Epithelial cell of proximal tubule (primary cell): ENCODE measurements around the gene CMTM8. TPM values are rescaled to one million over a fixed set of nuclear protein-coding genes. Genes with fewer than 3 reads are reported as not detected.

ENCODE experiments used
- DNase-seq: peaks from one replicate; pipeline ENCODE4 v3.0.0-alpha.2; 2011; ENCODE audit warnings: low read depth
- H3K4me3 ChIP-seq: 2 replicates; pipeline ENCODE4 v1.5.1; 2011; ENCODE audit warnings: low read depth, mild to moderate bottlenecking, low read length
- total RNA-seq: library from RNA; depleted of rRNA; stranded (reverse); fragments of >200 nt; gene quantifications from 2 replicates; pipeline ENCODE4 v1.2.3, GENCODE V29; 2015
- TF ChIP-seq, protein P1 (sequence below): conservative IDR thresholded peaks from 2 replicates; pipeline ENCODE4 v1.5.1; 2012; ENCODE audit warnings: low read depth, mild to moderate bottlenecking, low read length

The CMTM8 gene
- total RNA-seq, 1 donor from 2014 or later: 9.2 TPM

DNA sequence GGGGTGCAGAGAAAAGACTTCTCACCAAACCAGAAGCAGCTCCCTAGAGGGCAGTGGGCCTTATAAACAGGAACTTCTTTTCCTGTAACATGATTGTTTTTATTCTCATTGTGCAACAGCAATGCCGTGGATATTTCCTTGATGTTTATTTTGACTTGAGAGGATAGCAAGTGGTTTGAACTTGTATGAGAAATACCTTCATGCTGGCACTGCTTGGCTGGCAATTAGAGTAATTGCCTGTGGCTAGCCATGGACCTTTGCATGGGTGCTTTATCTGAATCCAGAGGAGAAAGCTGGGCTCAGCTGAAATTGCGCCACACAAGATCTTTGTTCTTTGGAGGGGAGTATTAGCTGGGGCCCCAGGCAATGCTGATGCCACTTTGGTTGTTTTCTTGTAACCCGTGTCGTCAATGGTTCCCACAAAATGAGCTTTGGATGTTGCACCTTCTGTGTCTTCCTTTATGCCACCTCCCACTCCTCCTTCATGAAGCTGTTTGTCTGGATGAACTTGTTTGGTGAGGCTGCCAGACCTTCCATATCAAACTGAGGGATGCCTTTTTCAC is 37.9 kb downstream of the CMTM8 start:
- no peak overlapping the region for H3K4me3 ChIP-seq
- DNase-seq: peak; percentile 7
- TF ChIP-seq, protein P1, sequence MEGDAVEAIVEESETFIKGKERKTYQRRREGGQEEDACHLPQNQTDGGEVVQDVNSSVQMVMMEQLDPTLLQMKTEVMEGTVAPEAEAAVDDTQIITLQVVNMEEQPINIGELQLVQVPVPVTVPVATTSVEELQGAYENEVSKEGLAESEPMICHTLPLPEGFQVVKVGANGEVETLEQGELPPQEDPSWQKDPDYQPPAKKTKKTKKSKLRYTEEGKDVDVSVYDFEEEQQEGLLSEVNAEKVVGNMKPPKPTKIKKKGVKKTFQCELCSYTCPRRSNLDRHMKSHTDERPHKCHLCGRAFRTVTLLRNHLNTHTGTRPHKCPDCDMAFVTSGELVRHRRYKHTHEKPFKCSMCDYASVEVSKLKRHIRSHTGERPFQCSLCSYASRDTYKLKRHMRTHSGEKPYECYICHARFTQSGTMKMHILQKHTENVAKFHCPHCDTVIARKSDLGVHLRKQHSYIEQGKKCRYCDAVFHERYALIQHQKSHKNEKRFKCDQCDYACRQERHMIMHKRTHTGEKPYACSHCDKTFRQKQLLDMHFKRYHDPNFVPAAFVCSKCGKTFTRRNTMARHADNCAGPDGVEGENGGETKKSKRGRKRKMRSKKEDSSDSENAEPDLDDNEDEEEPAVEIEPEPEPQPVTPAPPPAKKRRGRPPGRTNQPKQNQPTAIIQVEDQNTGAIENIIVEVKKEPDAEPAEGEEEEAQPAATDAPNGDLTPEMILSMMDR: no peak

DNA sequence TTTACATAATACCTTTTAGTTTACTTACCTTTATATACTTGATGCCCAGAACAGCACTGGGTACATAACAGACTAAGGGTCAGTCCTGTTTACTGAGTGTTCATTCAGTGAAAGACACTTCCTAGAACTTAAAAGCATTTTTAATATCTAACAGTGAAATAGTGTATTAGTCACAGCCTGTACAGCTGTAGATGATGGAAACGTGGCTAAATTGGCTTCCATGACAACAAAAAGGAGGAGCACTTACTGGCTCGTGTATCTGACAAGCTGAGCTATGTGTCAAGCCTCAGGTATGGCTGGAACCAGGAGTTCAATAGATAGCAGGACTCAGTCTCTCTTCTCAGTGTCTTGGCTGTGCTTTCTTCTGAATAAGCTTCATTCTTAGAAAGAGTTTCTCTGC is 40.2 kb downstream of the CMTM8 start:
- no peak overlapping the region for H3K4me3 ChIP-seq
- no peak for DNase-seq
- TF ChIP-seq, protein P1: no peak

DNA sequence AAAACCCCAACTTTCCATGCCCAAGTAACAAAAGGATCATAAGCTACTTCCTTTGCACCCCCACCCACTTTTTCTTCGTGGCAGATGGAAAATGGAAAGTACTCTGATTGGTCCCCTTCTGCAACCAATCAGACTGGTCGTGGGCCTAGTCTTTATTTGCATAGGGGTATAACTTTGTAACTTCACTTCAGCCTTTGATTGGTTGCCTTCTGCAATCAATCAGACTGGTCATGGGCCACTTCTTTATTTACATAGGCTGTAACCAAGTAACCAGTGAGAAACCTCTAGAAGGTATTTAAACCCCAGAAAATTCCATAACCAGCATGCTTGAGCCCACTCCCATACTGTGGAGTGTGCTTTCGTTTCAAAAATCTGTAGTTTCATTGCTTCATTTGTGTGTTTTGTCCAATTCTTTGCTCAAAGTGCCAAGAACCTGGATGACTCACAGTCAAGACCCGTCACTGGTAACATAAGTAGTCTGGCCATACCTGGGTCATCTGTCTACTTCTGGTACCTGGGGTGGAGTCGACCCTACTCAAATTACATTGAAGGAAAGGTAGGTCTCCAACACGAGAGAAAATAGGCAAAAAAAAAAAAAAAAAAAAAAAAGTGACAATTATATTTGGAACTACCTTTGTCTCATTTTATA is 41.9 kb downstream of the CMTM8 start:
- no peak for DNase-seq
- TF ChIP-seq, protein P1: no peak
- H3K4me3 ChIP-seq: no peak overlapping the region

DNA sequence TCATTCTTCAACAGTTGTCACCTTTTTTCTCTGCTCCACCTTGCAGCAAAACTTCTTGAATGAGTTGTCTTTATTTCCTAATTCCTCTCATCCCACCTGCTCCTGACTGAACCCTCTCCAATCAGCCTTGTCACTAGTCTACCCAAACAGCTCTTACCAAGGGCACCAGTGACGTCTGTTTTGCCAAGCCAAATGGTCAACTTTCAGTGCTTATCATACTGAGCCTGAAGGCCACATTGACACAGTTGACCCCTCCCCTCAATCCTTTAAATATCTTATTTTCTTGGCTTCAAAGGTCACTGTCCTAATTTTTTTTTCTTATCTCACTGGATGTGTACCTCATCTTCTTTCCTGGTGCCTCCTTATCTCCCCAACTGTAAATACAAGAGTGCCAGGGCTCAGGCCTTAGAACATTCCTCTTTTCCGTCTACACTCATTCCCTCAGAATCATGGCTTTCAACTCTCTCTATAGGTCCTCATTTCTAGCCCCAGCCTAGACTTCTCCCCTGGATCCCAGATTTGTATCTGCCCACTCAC is 43.2 kb downstream of the CMTM8 start:
- TF ChIP-seq, protein P1: no peak
- H3K4me3 ChIP-seq: no peak overlapping the region
- no peak for DNase-seq

DNA sequence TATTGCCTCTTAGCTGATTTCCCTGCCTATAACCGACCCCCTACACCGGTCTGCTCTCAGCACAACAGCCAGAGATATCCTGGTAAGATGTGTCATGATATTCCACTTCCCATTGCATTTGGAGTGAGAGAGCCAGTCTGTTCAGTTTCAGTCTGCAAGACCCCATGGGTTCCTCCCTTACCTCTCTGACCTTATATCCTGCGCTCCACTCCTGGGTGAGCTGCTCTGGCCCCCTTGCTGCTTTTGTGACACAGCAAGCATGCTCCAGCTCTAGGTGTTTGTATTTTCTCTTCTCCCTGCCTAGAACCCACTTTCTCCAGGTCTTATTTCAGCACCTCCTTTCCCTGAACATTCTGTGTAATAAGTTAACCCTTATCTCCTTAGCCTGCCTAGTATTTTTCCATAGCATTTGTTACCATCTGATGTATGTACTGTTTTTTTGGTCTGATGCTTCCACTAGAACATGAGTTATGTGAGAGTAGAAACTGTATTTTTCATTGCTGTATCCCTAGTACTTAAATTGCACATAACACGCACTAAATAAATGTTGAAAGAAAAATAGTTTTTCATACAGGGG is 44.2 kb downstream of the CMTM8 start:
- TF ChIP-seq, protein P1: no peak
- H3K4me3 ChIP-seq: no peak overlapping the region
- DNase-seq: no peak

DNA sequence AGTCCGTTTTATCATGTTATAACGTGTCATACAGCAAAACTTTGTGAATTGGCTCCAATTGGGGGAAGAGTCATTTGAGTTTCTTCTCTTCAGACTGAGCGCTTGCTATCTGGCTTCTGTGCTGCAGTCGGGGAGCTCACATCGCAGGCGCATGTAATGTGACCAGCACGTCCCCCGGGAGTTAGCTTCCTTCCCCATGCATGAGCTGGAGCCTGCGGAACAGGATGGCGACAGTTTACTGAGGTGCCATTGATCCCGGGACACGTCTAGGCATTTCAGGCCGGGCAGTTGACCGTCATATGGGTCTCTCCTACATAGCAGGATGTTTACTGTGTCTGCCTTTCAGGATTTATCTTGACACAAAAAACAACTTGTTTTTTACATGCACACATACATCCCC is 44.8 kb downstream of the CMTM8 start:
- TF ChIP-seq, protein P1: no peak
- H3K4me3 ChIP-seq: no peak overlapping the region

More for the DNA sequence above, 44.8 kb downstream of the CMTM8 start:
- DNase-seq: no peak
